Osteocyte (in vitro differentiated cells): ENCODE measurements around the gene L2HGDH. TPM values are rescaled to one million over a fixed set of nuclear protein-coding genes. Genes with fewer than 3 reads are reported as not detected.
A peak's percentile ranks its signal among the peaks of the same experiment; 100 is the strongest.
"Not testable (repeated sequence)": the region's sequence is repeated elsewhere in the genome, so short reads cannot be mapped to it uniquely, and the experiment has no call there.

Experiments used
- DNase-seq: peaks from one replicate; pipeline ENCODE4 v3.0.0; 2021; ENCODE audit warnings: mixed read lengths; ENCODE audit not compliant: unreplicated experiment; ENCODE audit errors: extremely low spot score
- H3K27ac Mint-ChIP-seq: one replicate; pipeline ENCODE4 v1.8.0; 2021; ENCODE audit warnings: mild to moderate bottlenecking, mixed read lengths; ENCODE audit not compliant: unreplicated experiment
- H3K27me3 Mint-ChIP-seq: one replicate; pipeline ENCODE4 v1.8.0; 2021; ENCODE audit warnings: mixed read lengths; ENCODE audit not compliant: unreplicated experiment
- H3K36me3 Mint-ChIP-seq: one replicate; pipeline ENCODE4 v1.8.0; 2021; ENCODE audit warnings: mixed read lengths; ENCODE audit not compliant: unreplicated experiment
- H3K4me1 Mint-ChIP-seq: one replicate; pipeline ENCODE4 v1.8.0; 2021; ENCODE audit warnings: mixed read lengths; ENCODE audit not compliant: unreplicated experiment
- H3K4me3 Mint-ChIP-seq: one replicate; pipeline ENCODE4 v1.8.0; 2021; ENCODE audit warnings: mild to moderate bottlenecking, moderate library complexity, mixed read lengths; ENCODE audit not compliant: unreplicated experiment
- H3K9me3 Mint-ChIP-seq: one replicate; pipeline ENCODE4 v1.8.0; 2021; ENCODE audit warnings: mixed read lengths; ENCODE audit not compliant: unreplicated experiment
- CTCF ChIP-seq: fragments of 200-600 bp; sonication (generic); IDR thresholded peaks from 2 replicates; pipeline ENCODE4 v1.5.0; 2021; ENCODE audit warnings: antibody characterized with exemption, mild to moderate bottlenecking, moderate library complexity
- total RNA-seq: library from RNA; stranded (reverse); gene quantifications from 2 replicates; pipeline ENCODE4 v1.2.1, GENCODE V29; 2021

Gene L2HGDH
- total RNA-seq, 1 donor from 2014 or later, result 4.2 TPM

- Mint-ChIP-seq H3K27me3 (no peaks in the 10 kb centered on the region), H3K27ac (no peak overlapping the region), H3K36me3 (peaks cover 10% of the 10 kb centered on the region), H3K4me1 (peaks cover 21% of the 10 kb centered on the region), H3K4me3 (no peak overlapping the region), H3K9me3 (no peaks in the 10 kb centered on the region)
- no peak for DNase-seq
- TF ChIP-seq CTCF, result no peak
Measured at GRCh38 chr14:50357124-50357523, 45.1 kb upstream of the L2HGDH start.

GRCh38 chr14:50356283-50356682 is 44.3 kb upstream of the L2HGDH start:
- H3K9me3 Mint-ChIP-seq, H3K4me3 Mint-ChIP-seq, H3K27ac Mint-ChIP-seq, DNase-seq, H3K36me3 Mint-ChIP-seq, H3K27me3 Mint-ChIP-seq: not testable (repeated sequence)
- peaks cover 30% of the 10 kb centered on the region for H3K4me1 Mint-ChIP-seq

DNA sequence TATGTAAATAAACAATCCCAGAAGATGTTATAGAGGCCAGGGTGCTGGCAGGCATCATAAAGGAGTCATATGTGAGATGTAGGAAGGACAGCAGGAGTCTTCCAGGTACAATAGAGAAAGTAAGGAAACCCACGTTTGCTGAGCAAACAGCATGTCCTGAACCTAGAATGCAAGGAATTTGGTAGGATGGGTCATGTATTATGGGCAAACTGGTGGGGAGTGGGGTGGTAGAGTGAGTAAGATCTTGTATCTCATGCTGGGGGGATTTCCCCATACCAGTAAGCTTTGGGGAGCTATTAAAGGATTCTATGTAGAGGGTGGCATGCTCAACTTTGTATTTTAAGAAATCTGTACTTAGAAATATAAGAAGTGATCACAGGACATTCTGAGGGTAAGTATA is 43.7 kb upstream of the L2HGDH start:
- TF ChIP-seq CTCF, result no peak
- Mint-ChIP-seq H3K27ac (no peak overlapping the region), H3K27me3 (no peaks in the 10 kb centered on the region), H3K4me1 (peaks cover 35% of the 10 kb centered on the region), H3K36me3 (peaks cover 10% of the 10 kb centered on the region), H3K4me3 (no peak overlapping the region), H3K9me3 (no peaks in the 10 kb centered on the region)
- DNase-seq, result no peak

GRCh38 chr14:50354527-50354926 is 42.5 kb upstream of the L2HGDH start:
- H3K4me1 Mint-ChIP-seq, result peaks cover 38% of the 10 kb centered on the region
- no peak overlapping the region for H3K4me3 Mint-ChIP-seq
- H3K9me3 Mint-ChIP-seq, result no peaks in the 10 kb centered on the region
- DNase-seq, result no peak
- H3K36me3 Mint-ChIP-seq, result peaks cover 10% of the 10 kb centered on the region
- TF ChIP-seq CTCF, result no peak
- H3K27me3 Mint-ChIP-seq, result no peaks in the 10 kb centered on the region
- peak overlapping the region; percentile 56 for H3K27ac Mint-ChIP-seq

DNA sequence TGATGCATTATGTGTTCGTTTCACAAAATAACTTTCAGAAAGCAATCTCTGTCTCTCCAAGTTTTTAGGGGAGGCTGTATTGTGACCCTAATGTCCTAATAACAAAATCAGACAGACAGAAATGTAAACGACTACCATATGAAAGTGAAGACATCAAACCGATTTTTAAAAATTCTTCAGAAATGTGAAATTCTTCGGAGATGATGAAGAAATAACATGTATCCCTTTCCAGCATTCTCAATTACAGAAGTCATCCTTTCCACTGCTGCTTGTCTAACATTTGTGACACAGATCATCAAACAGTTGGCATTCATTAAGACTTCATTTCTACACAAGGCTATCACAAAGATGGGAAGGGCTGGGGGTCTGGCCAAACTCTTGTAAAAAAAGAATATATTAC is 41.1 kb upstream of the L2HGDH start:
- Mint-ChIP-seq H3K4me3 (peak overlapping the region; percentile 37), H3K27ac (peak overlapping the region; percentile 86), H3K9me3 (no peaks in the 10 kb centered on the region), H3K27me3 (no peaks in the 10 kb centered on the region), H3K36me3 (peaks cover 8% of the 10 kb centered on the region), H3K4me1 (peaks cover 45% of the 10 kb centered on the region)
- TF ChIP-seq CTCF, result no peak
- DNase-seq, result no peak

GRCh38 chr14:50352584-50352983 is 40.6 kb upstream of the L2HGDH start:
- Mint-ChIP-seq H3K27me3 (no peaks in the 10 kb centered on the region), H3K4me1 (peaks cover 49% of the 10 kb centered on the region), H3K9me3 (no peaks in the 10 kb centered on the region), H3K36me3 (peaks cover 4% of the 10 kb centered on the region), H3K27ac (peak overlapping the region; percentile 86), H3K4me3 (no peak overlapping the region)
- no peak for DNase-seq
- no peak for TF ChIP-seq CTCF
